PC-3 (cell line): ENCODE measurements around the gene TMCO6. TPM values are rescaled to one million over a fixed set of nuclear protein-coding genes. Genes with fewer than 3 reads are reported as not detected.
"Not testable (repeated sequence)": the region's sequence is repeated elsewhere in the genome, so short reads cannot be mapped to it uniquely, and the experiment has no call there.

Experiments
- ATAC-seq: fragments of 200-7000 bp; cut with Tn5 transposase; 2 replicates; pipeline ENCODE4 v1.9.1; 2020; ENCODE audit warnings: mild to moderate bottlenecking, moderate library complexity
- BruUV-seq: library from RNA; stranded (reverse); fragments of 400-500 nt; replicated peaks from 2 replicates; lab custom pipeline; 2021; lab: Mats Ljungman, UMichigan
- CTCF ChIA-PET: fragments of 300-600 bp; sonication (Branson Sonifier 250); formaldehyde crosslinking; loops from one replicate; lab custom pipeline; 2022; ENCODE audit warnings: antibody characterized with exemption; lab: Charles Lee
- POLR2A ChIA-PET: fragments of 300-600 bp; sonication (Branson Sonifier 250); formaldehyde crosslinking; loops from one replicate; lab custom pipeline; 2022; ENCODE audit warnings: antibody characterized with exemption; ENCODE audit not compliant: unreplicated experiment; lab: Charles Lee
- DNase-seq: peaks from one replicate; pipeline ENCODE4 v3.0.0-alpha.2; 2015
- H2AFZ ChIP-seq: fragments of 300-600 bp; sonication (generic); 2 replicates; pipeline ENCODE4 v1.6.0; 2016; ENCODE audit warnings: antibody characterized with exemption, low read length
- H3F3A ChIP-seq: fragments of 300-600 bp; sonication (generic); one replicate; pipeline ENCODE4 v1.6.0; 2017; ENCODE audit warnings: antibody characterized with exemption, low read length, control low read depth, mild to moderate bottlenecking; ENCODE audit not compliant: unreplicated experiment
- H3K27ac ChIP-seq: fragments of 300-600 bp; sonication (generic); 2 replicates; pipeline ENCODE4 v1.5.1; 2016; ENCODE audit warnings: mild to moderate bottlenecking, low read length
- H3K27me3 ChIP-seq: fragments of 300-600 bp; sonication (generic); 2 replicates; pipeline ENCODE4 v1.6.1; 2016; ENCODE audit warnings: low read length, mixed read lengths
- H3K36me3 ChIP-seq: fragments of 300-600 bp; sonication (generic); 2 replicates; pipeline ENCODE4 v1.6.1; 2016; ENCODE audit warnings: low read depth, mixed run types, low read length, mixed read lengths
- H3K4me1 ChIP-seq: fragments of 300-600 bp; sonication (generic); 2 replicates; pipeline ENCODE4 v1.5.1; 2016; ENCODE audit warnings: low read length; ENCODE audit not compliant: insufficient read depth
- H3K4me2 ChIP-seq: fragments of 300-600 bp; sonication (generic); 2 replicates; pipeline ENCODE4 v1.6.0; 2016; ENCODE audit warnings: low read length
- H3K4me3 ChIP-seq: fragments of 300-600 bp; sonication (generic); 2 replicates; pipeline ENCODE4 v1.5.1; 2016; ENCODE audit warnings: mild to moderate bottlenecking, low read length, mixed read lengths
- H3K79me2 ChIP-seq: fragments of 300-600 bp; sonication (generic); 2 replicates; pipeline ENCODE4 v1.6.1; 2017; ENCODE audit warnings: low read length, mixed read lengths
- H3K9ac ChIP-seq: fragments of 300-600 bp; sonication (generic); 2 replicates; pipeline ENCODE4 v1.6.0; 2016; ENCODE audit warnings: mild to moderate bottlenecking, low read length
- H3K9me2 ChIP-seq: fragments of 300-600 bp; sonication (generic); replicated peaks from 2 replicates; pipeline ENCODE4 v1.6.1; 2016; ENCODE audit warnings: mixed run types, low read length, mixed read lengths
- H3K9me3 ChIP-seq: fragments of 300-600 bp; sonication (generic); 2 replicates; pipeline ENCODE4 v1.6.1; 2016; ENCODE audit warnings: low read length, mixed read lengths
- H4K20me1 ChIP-seq: fragments of 300-600 bp; sonication (generic); 2 replicates; pipeline ENCODE4 v1.6.1; 2016; ENCODE audit warnings: low read length, mixed read lengths
- EZH2 ChIP-seq: fragments of 300-600 bp; sonication (generic); IDR thresholded peaks from one replicate; pipeline ENCODE4 v1.6.1; 2017; ENCODE audit warnings: antibody characterized with exemption, mild to moderate bottlenecking, low read length; ENCODE audit not compliant: unreplicated experiment
- EZH2phosphoT487 ChIP-seq: fragments of 300-600 bp; sonication (generic); IDR thresholded peaks from 2 replicates; pipeline ENCODE4 v1.6.1; 2018; ENCODE audit warnings: mild to moderate bottlenecking, antibody characterized with exemption, low read length, borderline replicate concordance
- intact Hi-C: fragments of 100-400 bp; cut with micrococcal nuclease; formaldehyde crosslinking; loops from 2 replicates; pipeline ENCODE4 v1.9.0; 2023
- total RNA-seq: library from RNA; depleted of rRNA; stranded (reverse); fragments of >200 nt; gene quantifications from 2 replicates; pipeline ENCODE4 v1.2.3, GENCODE V29; 2014
- TF ChIP-seq, protein P1 (sequence below): fragments of 300-600 bp; sonication (generic); conservative IDR thresholded peaks from 2 replicates; pipeline ENCODE4 v1.5.1; 2017; ENCODE audit warnings: antibody characterized with exemption, low read depth, mild to moderate bottlenecking, low read length

TMCO6 gene
- total RNA-seq, 1 experiment from 2014 or later = 16.5 TPM

DNA sequence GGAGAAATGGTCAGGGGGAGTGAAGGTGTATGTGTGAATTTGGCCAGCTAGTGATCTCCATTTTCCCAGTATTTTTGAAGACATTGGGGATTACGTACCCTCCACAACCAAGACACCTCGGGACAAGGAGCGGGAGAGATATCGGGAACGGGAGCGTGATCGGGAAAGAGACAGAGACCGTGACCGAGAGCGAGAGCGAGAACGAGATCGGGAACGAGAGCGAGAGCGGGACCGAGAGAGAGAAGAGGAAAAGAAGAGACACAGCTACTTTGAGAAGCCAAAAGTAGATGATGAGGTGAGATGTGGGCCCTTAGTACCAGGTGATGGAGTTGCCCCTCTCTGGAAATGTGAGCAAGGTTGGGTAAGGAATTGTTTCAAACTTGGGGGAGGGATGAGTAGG, 19.6 kb downstream of the TMCO6 start:
- no peak for DNase-seq
- ChIA-PET CTCF (no interaction called here), POLR2A (no interaction called here)
- intact Hi-C loops = no loop called here
- no TSS peak for BruUV-seq
- Histone ChIP-seq H4K20me1 (no peaks in the 10 kb centered on the region), H2AFZ (no peak overlapping the region), H3K4me2 (no peak overlapping the region), H3K4me3 (no peak overlapping the region), H3K4me1 (peaks cover 7% of the 10 kb centered on the region; the same call in 1 of the 2 replicates), H3F3A (no peaks in the 10 kb centered on the region), H3K9me3 (no peaks in the 10 kb centered on the region), H3K27ac (no peak overlapping the region), H3K9me2 (no peaks in the 10 kb centered on the region), H3K79me2 (no peaks in the 10 kb centered on the region), H3K27me3 (no peaks in the 10 kb centered on the region), H3K36me3 (peaks cover 72% of the 10 kb centered on the region), H3K9ac (no peak overlapping the region)
- TF ChIP-seq EZH2 (no peak), EZH2phosphoT487 (no peak)
- TF ChIP-seq, protein P1, sequence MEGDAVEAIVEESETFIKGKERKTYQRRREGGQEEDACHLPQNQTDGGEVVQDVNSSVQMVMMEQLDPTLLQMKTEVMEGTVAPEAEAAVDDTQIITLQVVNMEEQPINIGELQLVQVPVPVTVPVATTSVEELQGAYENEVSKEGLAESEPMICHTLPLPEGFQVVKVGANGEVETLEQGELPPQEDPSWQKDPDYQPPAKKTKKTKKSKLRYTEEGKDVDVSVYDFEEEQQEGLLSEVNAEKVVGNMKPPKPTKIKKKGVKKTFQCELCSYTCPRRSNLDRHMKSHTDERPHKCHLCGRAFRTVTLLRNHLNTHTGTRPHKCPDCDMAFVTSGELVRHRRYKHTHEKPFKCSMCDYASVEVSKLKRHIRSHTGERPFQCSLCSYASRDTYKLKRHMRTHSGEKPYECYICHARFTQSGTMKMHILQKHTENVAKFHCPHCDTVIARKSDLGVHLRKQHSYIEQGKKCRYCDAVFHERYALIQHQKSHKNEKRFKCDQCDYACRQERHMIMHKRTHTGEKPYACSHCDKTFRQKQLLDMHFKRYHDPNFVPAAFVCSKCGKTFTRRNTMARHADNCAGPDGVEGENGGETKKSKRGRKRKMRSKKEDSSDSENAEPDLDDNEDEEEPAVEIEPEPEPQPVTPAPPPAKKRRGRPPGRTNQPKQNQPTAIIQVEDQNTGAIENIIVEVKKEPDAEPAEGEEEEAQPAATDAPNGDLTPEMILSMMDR = no peak
- ATAC-seq = no peak

DNA sequence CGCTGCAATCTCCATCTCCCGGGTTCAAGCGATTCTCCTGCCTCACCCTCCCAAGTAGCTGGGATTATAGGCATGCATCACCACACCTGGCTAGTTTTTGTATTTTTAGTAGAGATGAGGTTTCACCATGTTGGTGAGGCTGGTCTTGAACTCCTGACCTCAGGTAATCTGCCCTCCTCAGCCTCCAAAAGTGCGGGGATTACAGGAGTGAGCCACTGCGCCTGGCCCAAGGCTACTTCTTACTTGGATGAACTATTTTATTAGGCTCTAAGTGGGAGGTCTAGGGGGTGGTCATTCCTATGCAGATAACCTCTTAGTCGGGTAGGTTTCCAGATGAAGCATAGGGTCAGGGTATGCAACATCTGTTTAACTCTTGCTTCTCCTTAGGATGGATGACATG, 21.1 kb downstream of the TMCO6 start:
- H3K4me2 ChIP-seq, H3K9me3 ChIP-seq, H3K9me2 ChIP-seq, H3F3A ChIP-seq, ATAC-seq, POLR2A ChIA-PET, CTCF ChIA-PET, intact Hi-C loops, H3K9ac ChIP-seq, H4K20me1 ChIP-seq, H3K79me2 ChIP-seq, BruUV-seq, H2AFZ ChIP-seq, H3K4me3 ChIP-seq, H3K4me1 ChIP-seq, H3K27me3 ChIP-seq, H3K27ac ChIP-seq, DNase-seq: not testable (repeated sequence)
- peaks cover 57% of the 10 kb centered on the region for H3K36me3 ChIP-seq

DNA sequence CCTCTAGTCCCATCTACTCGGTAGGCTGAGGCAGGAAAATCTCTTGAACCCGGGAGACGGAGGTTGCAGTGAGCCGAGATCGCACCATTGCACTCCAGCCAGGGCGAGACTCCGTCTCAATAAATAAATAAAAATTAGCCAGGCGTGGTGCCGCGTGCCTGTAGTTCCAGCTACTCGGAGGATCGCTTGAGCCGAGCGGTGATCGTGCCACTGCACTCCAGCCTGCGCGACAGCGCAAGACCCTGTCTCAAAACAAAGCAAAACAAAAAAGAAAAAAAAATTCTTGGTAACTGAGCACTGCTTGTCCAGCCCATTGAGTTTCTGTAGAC, 24.7 kb downstream of the TMCO6 start:
- H3K4me1 ChIP-seq = peaks cover 20% of the 10 kb centered on the region
- peaks cover 49% of the 10 kb centered on the region for H3K36me3 ChIP-seq
- H3K4me2 ChIP-seq = peak overlapping the region; percentile 94
- ATAC-seq = peak; percentile 7
- CTCF ChIA-PET = interaction anchor here (0.6 kb wide), 1 partner anchor 262 kb away, joined by 6 read pairs; no protein-coding TSS in a partner anchor
- peaks cover 36% of the 10 kb centered on the region for H3K79me2 ChIP-seq
- H3K4me3 ChIP-seq = peak overlapping the region; percentile 95
- TF ChIP-seq, protein P1 = no peak
- TF ChIP-seq EZH2phosphoT487 (no peak), EZH2 (no peak)
- no TSS peak for BruUV-seq
- no peaks in the 10 kb centered on the region for H3K27me3 ChIP-seq
- peak overlapping the region; percentile 87 for H3K27ac ChIP-seq
- H4K20me1 ChIP-seq = peaks cover 6% of the 10 kb centered on the region; the same call in 1 of the 2 replicates
- H2AFZ ChIP-seq = peak overlapping the region; percentile 84
- H3K9ac ChIP-seq = peak overlapping the region; percentile 86
- intact Hi-C loops = loop anchor here (1.0 kb wide), 4 partner anchors 17 to 117 kb away; partner anchors contain the start of genes EIF4EBP3, HARS1, HARS2 and IK
- POLR2A ChIA-PET = no interaction called here
- H3K9me3 ChIP-seq = no peaks in the 10 kb centered on the region
- no peaks in the 10 kb centered on the region for H3F3A ChIP-seq
- no peaks in the 10 kb centered on the region for H3K9me2 ChIP-seq
- DNase-seq = no peak
